Endothelial cell of hepatic sinusoid (primary cell): ENCODE data around the gene ZMYM2.
"Not testable (repeated sequence)": the region's sequence is repeated elsewhere in the genome, so short reads cannot be mapped to it uniquely, and the experiment has no call there.

ENCODE experiments used
- in situ Hi-C: cut with HindIII; loops from 2 replicates; pipeline ENCODE4 v1.10.0; 2017; ENCODE audit warnings: low sequenced_read_pairs

ZMYM2 gene

GRCh38 chr13:19958155-19959111, at the start of gene ZMYM2:
ZMYM2 (plus strand) TSS chr13:19958727; CDS start chr13:19993073, 34,346 bp downstream.
- in situ Hi-C loops = no loop called here

- in situ Hi-C loops = no loop called here
Measured at GRCh38 chr13:19910336-19911072, 48.0 kb upstream of the ZMYM2 start.

- in situ Hi-C loops = no loop called here
Measured at GRCh38 chr13:19927117-19927748, 31.3 kb upstream of the ZMYM2 start.

- in situ Hi-C loops = no loop called here
Measured at GRCh38 chr13:19940106-19940505, 18.4 kb upstream of the ZMYM2 start.

- in situ Hi-C loops = no loop called here
Measured at GRCh38 chr13:19950374-19950773, 8.2 kb upstream of the ZMYM2 start.

- in situ Hi-C loops = no loop called here
Measured at GRCh38 chr13:19952850-19953249, 5.7 kb upstream of the ZMYM2 start.

GRCh38 chr13:19955873-19956559, 2.5 kb upstream of the ZMYM2 start:
- in situ Hi-C loops = no loop called here

- in situ Hi-C loops = no loop called here
Measured at GRCh38 chr13:19957320-19958154, 990 bp upstream of the ZMYM2 start.

- in situ Hi-C loops = no loop called here
Measured at GRCh38 chr13:19959141-19959830, 759 bp downstream of the ZMYM2 start.

GRCh38 chr13:19959831-19960652, 1.5 kb downstream of the ZMYM2 start:
- in situ Hi-C loops = no loop called here

GRCh38 chr13:19960653-19960976, 2.1 kb downstream of the ZMYM2 start:
- in situ Hi-C loops = no loop called here

- in situ Hi-C loops = no loop called here
Measured at GRCh38 chr13:19961489-19961888, 3.0 kb downstream of the ZMYM2 start.

GRCh38 chr13:19961924-19962323, 3.4 kb downstream of the ZMYM2 start:
- in situ Hi-C loops = no loop called here

- in situ Hi-C loops = no loop called here
Measured at GRCh38 chr13:19962894-19963293, 4.4 kb downstream of the ZMYM2 start.

GRCh38 chr13:19967621-19968020, 9.1 kb downstream of the ZMYM2 start:
- in situ Hi-C loops = no loop called here

- in situ Hi-C loops = not testable (repeated sequence)
Measured at GRCh38 chr13:19974498-19975009, 16.0 kb downstream of the ZMYM2 start.

GRCh38 chr13:19978831-19979437, 20.4 kb downstream of the ZMYM2 start:
- in situ Hi-C loops = no loop called here

- in situ Hi-C loops = no loop called here
Measured at GRCh38 chr13:19981685-19982238, 23.2 kb downstream of the ZMYM2 start.
